Lower lobe of right lung (tissue), 2 donors: ENCODE data around the gene DSE. TPM values are rescaled to one million over a fixed set of nuclear protein-coding genes. Genes with fewer than 3 reads are reported as not detected.

ENCODE experiments used
- ATAC-seq, 2 donors: fragments of 200-7000 bp; cut with Tn5 transposase; one replicate each; pipeline ENCODE4 v1.9.1; 2020 to 2022; ENCODE audit warnings: mild to moderate bottlenecking in 2 of 2, moderate library complexity in 2 of 2
- DNase-seq: peaks from one replicate; pipeline ENCODE4 v3.0.0-alpha.2; 2020
- H3K27ac ChIP-seq: fragments of 200-600 bp; one replicate; pipeline ENCODE4 v1.8.0; 2022
- H3K27me3 ChIP-seq: fragments of 200-600 bp; one replicate; pipeline ENCODE4 v1.8.0; 2022; ENCODE audit warnings: low read depth
- H3K36me3 ChIP-seq: fragments of 200-600 bp; one replicate; pipeline ENCODE4 v1.8.0; 2022; ENCODE audit warnings: mild to moderate bottlenecking
- H3K4me1 ChIP-seq: fragments of 200-600 bp; one replicate; pipeline ENCODE4 v1.8.0; 2022
- H3K4me3 ChIP-seq: fragments of 200-600 bp; one replicate; pipeline ENCODE4 v1.8.0; 2022; ENCODE audit warnings: mild to moderate bottlenecking
- H3K9me3 ChIP-seq: fragments of 200-600 bp; one replicate; pipeline ENCODE4 v1.8.0; 2022
- CTCF ChIP-seq: fragments of 200-600 bp; IDR thresholded peaks from one replicate; pipeline ENCODE4 v1.8.0; 2022; ENCODE audit warnings: antibody characterized with exemption, mild to moderate bottlenecking
- intact Hi-C: fragments of 100-400 bp; cut with DNase I; formaldehyde crosslinking; loops from one replicate; pipeline ENCODE4 v1.11.0; 2022
- total RNA-seq: library from RNA; stranded (reverse); fragmentation: NEBNext Ultra II Directional; extraction: Animal tissue kit (Norgen Biotek cat#: 25700); gene quantifications from one replicate; pipeline ENCODE4 v1.2.1, GENCODE V29; 2021
- donor health status: DM: no; HTN: yes; CAD: no; lungs with severe emphysema.

Gene DSE
- total RNA-seq, 1 donor from 2014 or later: 59.7 TPM

- Histone ChIP-seq H3K4me1 (peaks cover 4% of the 10 kb centered on the region), H3K27me3 (no peaks in the 10 kb centered on the region), H3K36me3 (no peaks in the 10 kb centered on the region), H3K27ac (no peak overlapping the region), H3K9me3 (no peaks in the 10 kb centered on the region), H3K4me3 (no peak overlapping the region)
- intact Hi-C loops: no loop called here
- ATAC-seq (peak in 1 of 2 donors; percentile 44), DNase-seq (no peak)
- no peak for TF ChIP-seq CTCF
Measured at GRCh38 chr6:116364321-116364720, 6.4 kb upstream of the DSE start.

GRCh38 chr6:116365743-116366142, 5.0 kb upstream of the DSE start:
- Histone ChIP-seq H3K9me3 (no peaks in the 10 kb centered on the region), H3K27me3 (no peaks in the 10 kb centered on the region), H3K27ac (no peak overlapping the region), H3K4me1 (peaks cover 10% of the 10 kb centered on the region), H3K4me3 (no peak overlapping the region), H3K36me3 (no peaks in the 10 kb centered on the region)
- DNase-seq (no peak), ATAC-seq (no peak)
- intact Hi-C loops: no loop called here
- no peak for TF ChIP-seq CTCF

GRCh38 chr6:116366740-116367275, 3.9 kb upstream of the DSE start:
- no peak for TF ChIP-seq CTCF
- Histone ChIP-seq H3K4me3 (no peak overlapping the region), H3K9me3 (no peaks in the 10 kb centered on the region), H3K27me3 (no peaks in the 10 kb centered on the region), H3K4me1 (peaks cover 10% of the 10 kb centered on the region), H3K36me3 (no peaks in the 10 kb centered on the region), H3K27ac (no peak overlapping the region)
- DNase-seq (no peak), ATAC-seq (no peak)
- intact Hi-C loops: no loop called here

- Histone ChIP-seq H3K27ac (peak overlapping the region; percentile 91), H3K4me3 (peak overlapping the region; percentile 82), H3K36me3 (no peaks in the 10 kb centered on the region), H3K27me3 (no peaks in the 10 kb centered on the region), H3K4me1 (peaks cover 22% of the 10 kb centered on the region), H3K9me3 (no peaks in the 10 kb centered on the region)
- intact Hi-C loops: no loop called here
- DNase-seq: no peak
- ATAC-seq: no peak
- no peak for TF ChIP-seq CTCF
Measured at GRCh38 chr6:116369540-116369939, 1.2 kb upstream of the DSE start.

GRCh38 chr6:116369964-116370759, 585 bp upstream of the DSE start:
- DNase-seq: no peak
- peak overlapping the region; percentile 91 for H3K27ac ChIP-seq
- no peaks in the 10 kb centered on the region for H3K9me3 ChIP-seq
- TF ChIP-seq CTCF: no peak
- H3K4me1 ChIP-seq: peaks cover 22% of the 10 kb centered on the region
- H3K36me3 ChIP-seq: no peaks in the 10 kb centered on the region
- ATAC-seq: peak; percentile 14 to 38
- peak overlapping the region; percentile 82 for H3K4me3 ChIP-seq
- intact Hi-C loops: no loop called here
- H3K27me3 ChIP-seq: no peaks in the 10 kb centered on the region
